Adipocyte (in vitro differentiated cells): ENCODE measurements around the gene C6orf136.

Experiments
- DNase-seq: peaks from one replicate; pipeline ENCODE4 v3.0.0-alpha.2; 2015; ENCODE audit warnings: low read depth
- H3K27me3 ChIP-seq: replicated peaks from 2 replicates; pipeline ENCODE4 v1.7.0; 2013; ENCODE audit warnings: mild to moderate bottlenecking, low read length, moderate library complexity; ENCODE audit not compliant: control insufficient read depth, insufficient read depth
- H3K36me3 ChIP-seq: 2 replicates; pipeline ENCODE4 v1.7.0; 2013; ENCODE audit warnings: low read length, mild to moderate bottlenecking, moderate library complexity; ENCODE audit not compliant: control insufficient read depth, insufficient read depth, severe bottlenecking
- H3K4me1 ChIP-seq: 2 replicates; pipeline ENCODE4 v1.7.0; 2013; ENCODE audit warnings: mild to moderate bottlenecking, low read length, moderate library complexity; ENCODE audit not compliant: control insufficient read depth, insufficient read depth
- H3K4me3 ChIP-seq: 2 replicates; pipeline ENCODE4 v1.7.0; 2013; ENCODE audit warnings: mild to moderate bottlenecking, low read length, moderate library complexity
- H3K9ac ChIP-seq: 2 replicates; pipeline ENCODE4 v1.7.0; 2013; ENCODE audit warnings: mild to moderate bottlenecking, low read length, moderate library complexity
- H3K9me3 ChIP-seq: 2 replicates; pipeline ENCODE4 v1.7.0; 2013; ENCODE audit warnings: mild to moderate bottlenecking, low read length, moderate library complexity; ENCODE audit not compliant: control insufficient read depth

The C6orf136 gene

GRCh38 chr6:30683980-30684338 lies 37.0 kb downstream of the C6orf136 start:
- Histone ChIP-seq H3K9ac (peak overlapping the region; percentile 94), H3K36me3 (peaks cover 16% of the 10 kb centered on the region), H3K4me3 (peak overlapping the region; percentile 97), H3K9me3 (no peaks in the 10 kb centered on the region), H3K27me3 (no peaks in the 10 kb centered on the region), H3K4me1 (peaks cover 59% of the 10 kb centered on the region)
- peak; percentile 22 for DNase-seq

- Histone ChIP-seq H3K9ac (peak overlapping the region; percentile 94), H3K4me1 (peaks cover 57% of the 10 kb centered on the region), H3K4me3 (peak overlapping the region; percentile 97), H3K9me3 (no peaks in the 10 kb centered on the region), H3K27me3 (no peaks in the 10 kb centered on the region), H3K36me3 (peaks cover 14% of the 10 kb centered on the region)
- peak; percentile 41 for DNase-seq
Measured at GRCh38 chr6:30684386-30685156, 37.6 kb downstream of the C6orf136 start.

GRCh38 chr6:30685157-30686008 lies 38.5 kb downstream of the C6orf136 start:
- peaks cover 49% of the 10 kb centered on the region for H3K4me1 ChIP-seq
- H3K36me3 ChIP-seq: peaks cover 8% of the 10 kb centered on the region
- H3K4me3 ChIP-seq: peak overlapping the region; percentile 97
- no peaks in the 10 kb centered on the region for H3K27me3 ChIP-seq
- no peaks in the 10 kb centered on the region for H3K9me3 ChIP-seq
- peak; percentile 57 for DNase-seq
- H3K9ac ChIP-seq: peak overlapping the region; percentile 94

GRCh38 chr6:30686009-30686907 lies 39.3 kb downstream of the C6orf136 start, which contains the start of gene PPP1R18:
PPP1R18 (minus strand) TSS chr6:30686645; CDS start chr6:30686018, 627 bp downstream.
- Histone ChIP-seq H3K9ac (peak within 1 kb of the TSS; percentile 94), H3K36me3 (peaks cover under 1% of the 10 kb centered on the region), H3K4me1 (peaks cover 45% of the 10 kb centered on the region), H3K4me3 (peak within 1 kb of the TSS; percentile 97), H3K9me3 (no peaks in the 10 kb centered on the region), H3K27me3 (no peaks in the 10 kb centered on the region)
- peak; percentile 89 for DNase-seq

DNA sequence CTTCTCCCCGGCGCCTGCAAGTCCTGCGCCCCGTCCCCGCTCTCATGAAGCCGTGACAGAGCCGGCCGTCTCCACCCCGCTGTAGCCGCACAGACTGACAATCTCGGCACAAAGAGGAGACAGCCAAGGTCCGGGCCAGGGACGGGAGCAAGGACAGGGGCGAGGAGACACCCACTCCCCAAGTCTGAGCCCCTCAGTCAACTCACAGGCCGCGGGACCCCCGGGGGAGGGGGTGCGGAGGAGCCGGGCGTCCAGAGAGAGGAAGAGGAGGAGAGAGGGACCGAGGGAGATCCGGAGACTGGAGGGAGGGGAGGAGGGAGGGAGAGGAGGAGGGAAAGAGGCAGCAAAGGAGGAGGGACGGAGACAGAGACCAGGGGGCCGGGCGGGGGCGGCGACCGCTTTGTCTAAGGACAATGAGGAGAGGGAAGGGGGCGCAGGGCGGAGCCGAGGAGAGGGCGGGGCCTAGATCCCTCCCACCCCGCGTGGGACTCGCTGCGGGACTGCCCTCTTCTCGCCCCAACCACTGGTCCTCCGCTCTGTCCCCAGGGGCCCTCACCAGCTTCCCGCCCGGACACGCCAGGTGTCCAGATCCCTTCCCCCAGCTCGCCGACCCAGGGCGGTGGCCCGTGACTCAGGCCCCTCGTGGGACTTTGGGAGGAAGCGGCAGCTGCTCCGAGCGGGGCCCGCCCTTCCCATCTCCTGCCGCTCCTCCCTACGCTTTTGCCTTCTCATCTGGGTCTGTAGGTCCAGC lies 40.1 kb downstream of the C6orf136 start:
- no peaks in the 10 kb centered on the region for H3K36me3 ChIP-seq
- H3K4me1 ChIP-seq: peaks cover 41% of the 10 kb centered on the region
- no peaks in the 10 kb centered on the region for H3K9me3 ChIP-seq
- peak; percentile 96 for DNase-seq
- H3K27me3 ChIP-seq: no peaks in the 10 kb centered on the region
- H3K4me3 ChIP-seq: peak overlapping the region; percentile 97
- peak overlapping the region; percentile 94 for H3K9ac ChIP-seq

GRCh38 chr6:30687659-30688431 lies 40.9 kb downstream of the C6orf136 start:
- DNase-seq: peak; percentile 77
- Histone ChIP-seq H3K36me3 (no peaks in the 10 kb centered on the region), H3K4me1 (peaks cover 33% of the 10 kb centered on the region), H3K9me3 (no peaks in the 10 kb centered on the region), H3K9ac (peak overlapping the region; percentile 94), H3K4me3 (peak overlapping the region; percentile 97), H3K27me3 (no peaks in the 10 kb centered on the region)

- peak overlapping the region; percentile 97 for H3K4me3 ChIP-seq
- no peaks in the 10 kb centered on the region for H3K36me3 ChIP-seq
- peak overlapping the region; percentile 94 for H3K9ac ChIP-seq
- no peaks in the 10 kb centered on the region for H3K9me3 ChIP-seq
- peaks cover 26% of the 10 kb centered on the region for H3K4me1 ChIP-seq
- no peak for DNase-seq
- H3K27me3 ChIP-seq: no peaks in the 10 kb centered on the region
Measured at GRCh38 chr6:30688569-30688968, 41.6 kb downstream of the C6orf136 start.

- H3K9me3 ChIP-seq: no peaks in the 10 kb centered on the region
- H3K27me3 ChIP-seq: no peaks in the 10 kb centered on the region
- H3K4me1 ChIP-seq: peaks cover 26% of the 10 kb centered on the region
- H3K36me3 ChIP-seq: no peaks in the 10 kb centered on the region
- H3K9ac ChIP-seq: no peak overlapping the region
- no peak overlapping the region for H3K4me3 ChIP-seq
- no peak for DNase-seq
Measured at GRCh38 chr6:30689022-30689865, 42.3 kb downstream of the C6orf136 start.

DNA sequence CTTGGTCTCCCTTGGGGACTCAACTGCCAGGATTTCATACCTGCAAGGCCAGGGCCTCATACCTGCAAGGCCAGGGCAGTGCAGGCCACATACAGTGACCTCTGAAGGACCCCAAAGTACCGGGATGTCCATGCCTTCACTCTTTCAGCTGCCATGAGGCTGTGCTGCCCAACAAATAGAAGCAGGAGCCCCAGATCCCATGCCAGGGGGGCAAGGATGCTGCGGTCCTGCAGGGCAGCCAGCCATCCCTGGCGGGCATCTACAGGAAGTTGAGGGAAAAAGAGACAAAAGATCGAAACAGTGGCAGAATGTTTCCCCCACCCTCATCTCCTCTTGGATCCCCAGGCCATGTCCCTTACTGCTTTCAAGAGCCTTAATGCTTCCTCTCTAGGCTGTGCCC lies 43.1 kb downstream of the C6orf136 start:
- H3K4me3 ChIP-seq: peak overlapping the region; percentile 88
- no peaks in the 10 kb centered on the region for H3K9me3 ChIP-seq
- H3K36me3 ChIP-seq: no peaks in the 10 kb centered on the region
- H3K4me1 ChIP-seq: peaks cover 28% of the 10 kb centered on the region
- no peaks in the 10 kb centered on the region for H3K27me3 ChIP-seq
- H3K9ac ChIP-seq: peak overlapping the region; percentile 79
- no peak for DNase-seq
